HG03457 (cell line): ENCODE results near the gene CRYZ.
A peak's percentile ranks its signal among the peaks of the same experiment; 100 is the strongest.
"Not testable (repeated sequence)": the region's sequence is repeated elsewhere in the genome, so short reads cannot be mapped to it uniquely, and the experiment has no call there.

Experiments used
- ATAC-seq: cut with Tn5 transposase; IDR thresholded peaks from one replicate; pipeline ENCODE4 v1.9.1; 2021; ENCODE audit warnings: moderate number of reproducible peaks; ENCODE audit not compliant: unreplicated experiment

Gene CRYZ, protein sequence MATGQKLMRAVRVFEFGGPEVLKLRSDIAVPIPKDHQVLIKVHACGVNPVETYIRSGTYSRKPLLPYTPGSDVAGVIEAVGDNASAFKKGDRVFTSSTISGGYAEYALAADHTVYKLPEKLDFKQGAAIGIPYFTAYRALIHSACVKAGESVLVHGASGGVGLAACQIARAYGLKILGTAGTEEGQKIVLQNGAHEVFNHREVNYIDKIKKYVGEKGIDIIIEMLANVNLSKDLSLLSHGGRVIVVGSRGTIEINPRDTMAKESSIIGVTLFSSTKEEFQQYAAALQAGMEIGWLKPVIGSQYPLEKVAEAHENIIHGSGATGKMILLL

DNA sequence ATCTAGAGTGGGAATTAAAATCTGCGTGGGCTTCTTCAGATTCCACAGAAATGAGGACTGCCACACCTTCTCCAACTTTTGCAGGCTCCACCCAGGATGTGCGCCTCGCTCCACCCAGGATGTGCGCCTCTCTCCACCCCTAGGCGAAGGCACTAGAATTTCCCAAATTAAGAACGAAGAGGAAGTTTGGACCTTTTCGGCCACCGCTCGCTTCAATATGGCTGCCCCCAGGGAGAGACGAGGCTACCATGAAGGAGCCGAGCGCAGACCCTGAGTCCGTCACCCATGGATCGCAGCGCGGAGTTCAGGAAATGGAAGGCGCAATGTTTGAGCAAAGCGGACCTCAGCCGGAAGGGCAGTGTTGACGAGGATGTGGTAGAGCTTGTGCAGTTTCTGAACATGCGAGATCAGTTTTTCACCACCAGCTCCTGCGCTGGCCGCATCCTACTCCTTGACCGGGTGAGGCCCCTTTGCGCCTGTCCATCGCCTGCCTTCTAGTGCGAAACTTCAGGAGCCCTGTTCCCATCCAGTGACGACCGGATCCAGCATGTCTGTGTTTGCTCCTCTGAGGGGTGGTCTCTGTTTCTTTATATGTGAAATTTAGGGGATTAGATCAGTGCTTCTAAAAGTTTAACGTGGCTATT lies at the start of gene CRYZ, which contains the start of gene TYW3:
Gene CRYZ, minus strand, starts transcription at position 91 of the 644 bp plus-strand sequence. CDS start 8,229 bp downstream, outside the sequence.
Gene TYW3, plus strand, starts transcription at position 193 of the 644 bp plus-strand sequence. Its CDS starts 93 bp downstream, at position 286.
- ATAC-seq: peak; percentile 52

- ATAC-seq: no peak
Observed at GRCh38 chr1:74780594-74780993, 47.7 kb upstream of the CRYZ start.

GRCh38 chr1:74779750-74780149 lies 46.9 kb upstream of the CRYZ start:
- ATAC-seq: no peak

DNA sequence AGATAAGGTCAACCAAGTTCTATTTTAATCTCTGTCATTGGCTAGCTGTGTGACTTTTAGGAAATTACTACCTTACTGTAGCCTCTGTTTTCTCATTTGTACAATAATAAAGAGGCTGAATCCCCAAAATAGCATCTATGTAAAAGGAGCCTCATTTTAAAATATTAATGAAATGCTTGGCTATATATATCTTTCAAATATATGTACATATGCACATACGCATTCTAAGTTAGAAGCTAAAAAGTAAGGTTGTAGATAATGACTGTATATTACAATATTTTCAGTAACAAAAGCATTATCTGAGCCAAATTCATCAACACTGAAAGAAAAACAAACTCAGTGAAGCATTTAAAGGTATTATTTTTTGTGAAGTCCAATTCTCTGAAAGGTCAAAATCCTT lies 44.7 kb upstream of the CRYZ start:
- no peak for ATAC-seq

GRCh38 chr1:74775735-74776134 lies 42.9 kb upstream of the CRYZ start:
- ATAC-seq: no peak

GRCh38 chr1:74773582-74773981 lies 40.7 kb upstream of the CRYZ start:
- no peak for ATAC-seq

DNA sequence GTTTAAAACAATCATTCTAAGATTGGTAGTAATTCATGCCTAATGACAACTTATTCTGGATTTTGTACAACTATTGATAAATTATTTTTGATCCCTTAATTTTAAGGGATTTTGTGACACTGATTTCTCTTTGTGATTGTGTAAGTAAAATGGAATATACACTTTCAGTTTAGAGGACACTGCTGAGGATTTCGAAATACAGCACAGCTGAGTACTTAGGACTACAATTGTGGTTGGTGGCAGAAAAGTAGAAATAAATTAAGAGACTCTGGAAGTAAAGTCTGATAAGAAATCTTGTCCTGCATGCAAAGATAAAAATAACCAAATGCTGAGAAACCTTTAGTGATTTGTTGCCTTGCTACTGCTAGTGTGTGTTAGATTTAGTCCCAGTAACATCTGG lies 40.1 kb upstream of the CRYZ start:
- ATAC-seq: no peak

DNA sequence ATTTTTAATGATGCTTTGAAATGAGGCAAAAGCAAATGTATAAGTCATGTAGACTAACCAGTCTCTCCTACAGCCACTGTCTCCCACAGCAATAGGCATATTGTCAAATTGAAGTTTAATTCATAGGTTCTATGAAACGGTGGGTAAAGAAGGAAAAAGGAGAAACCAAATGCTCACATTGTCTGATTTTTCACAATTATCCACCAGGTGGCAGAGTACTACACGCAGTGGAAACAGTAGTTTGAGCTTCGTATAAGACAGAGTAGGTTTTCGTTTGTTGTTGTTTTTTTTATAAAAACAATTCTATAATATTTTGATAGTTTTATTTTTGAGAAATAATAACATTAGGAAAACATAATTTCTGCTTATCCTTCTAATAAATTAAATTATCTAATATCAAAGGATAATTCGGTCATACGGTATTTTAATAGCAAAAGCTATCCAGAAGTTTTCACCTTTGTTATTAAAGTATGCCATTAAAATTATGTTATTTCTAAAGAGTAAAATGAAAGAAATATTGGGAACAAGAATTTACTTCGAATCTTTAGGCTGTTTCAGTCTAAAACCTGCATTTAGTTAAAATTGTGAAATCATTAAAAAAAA lies 39.2 kb upstream of the CRYZ start:
- ATAC-seq: peak; percentile 82

- no peak for ATAC-seq
Observed at GRCh38 chr1:74767490-74767889, 34.6 kb upstream of the CRYZ start.

DNA sequence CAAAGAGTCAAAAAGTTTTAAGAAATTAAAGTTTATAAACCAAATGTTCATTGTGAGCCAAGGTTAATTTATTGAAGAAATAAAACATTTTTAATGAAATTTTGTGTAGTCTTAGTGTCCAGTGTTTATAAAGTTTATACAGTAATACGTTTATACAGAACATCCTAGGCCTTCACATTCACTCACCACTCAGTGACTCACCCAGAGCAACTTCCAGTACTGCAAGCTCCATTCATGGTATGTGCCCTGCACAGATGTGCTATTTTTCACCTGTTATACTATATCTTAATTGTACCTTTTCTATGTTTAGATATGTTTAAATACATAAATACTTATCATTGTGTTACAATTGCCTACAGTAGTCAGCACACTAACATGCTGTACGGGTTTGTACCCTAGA lies 33.7 kb upstream of the CRYZ start:
- ATAC-seq: no peak

DNA sequence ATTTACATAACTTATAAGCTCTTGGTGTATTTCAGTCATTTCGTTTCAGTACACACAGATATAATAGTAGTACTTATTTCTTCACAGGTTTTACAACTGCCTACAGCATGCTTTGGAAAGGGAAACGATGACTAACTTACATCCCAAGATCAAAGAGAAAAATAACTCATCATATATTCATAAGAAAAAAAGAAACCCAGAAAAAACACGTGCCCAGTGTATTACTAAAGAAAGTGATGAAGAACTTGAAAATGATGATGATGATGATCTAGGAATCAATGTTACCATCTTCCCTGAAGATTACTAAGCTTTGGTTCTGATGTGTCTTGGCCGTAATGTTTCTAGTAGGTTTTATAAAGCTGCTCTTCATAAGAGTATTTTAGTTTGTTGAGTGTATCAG lies 31.0 kb upstream of the CRYZ start:
- no peak for ATAC-seq

- not testable (repeated sequence) for ATAC-seq
Observed at GRCh38 chr1:74756650-74757049, 23.8 kb upstream of the CRYZ start.

DNA sequence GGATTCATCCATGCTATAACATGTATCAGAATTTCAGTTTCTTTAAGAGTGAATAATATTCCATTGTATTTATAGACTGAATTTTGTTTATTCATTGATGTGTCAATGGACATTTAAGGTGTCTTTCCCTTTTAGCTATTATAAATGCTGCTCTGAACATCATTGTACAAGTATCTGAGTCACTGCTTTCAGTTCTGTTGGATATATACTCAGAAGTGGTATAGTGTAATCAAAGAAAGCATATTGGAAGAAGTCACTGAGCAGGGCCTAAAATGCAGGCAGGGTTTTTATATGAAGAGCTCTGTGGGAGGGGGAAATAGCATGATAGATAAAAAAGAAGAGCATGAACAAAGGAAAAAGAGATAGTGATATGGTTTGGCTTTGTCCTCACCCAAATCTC lies 22.6 kb upstream of the CRYZ start:
- ATAC-seq: no peak

- no peak for ATAC-seq
Observed at GRCh38 chr1:74753104-74753503, 20.3 kb upstream of the CRYZ start.

DNA sequence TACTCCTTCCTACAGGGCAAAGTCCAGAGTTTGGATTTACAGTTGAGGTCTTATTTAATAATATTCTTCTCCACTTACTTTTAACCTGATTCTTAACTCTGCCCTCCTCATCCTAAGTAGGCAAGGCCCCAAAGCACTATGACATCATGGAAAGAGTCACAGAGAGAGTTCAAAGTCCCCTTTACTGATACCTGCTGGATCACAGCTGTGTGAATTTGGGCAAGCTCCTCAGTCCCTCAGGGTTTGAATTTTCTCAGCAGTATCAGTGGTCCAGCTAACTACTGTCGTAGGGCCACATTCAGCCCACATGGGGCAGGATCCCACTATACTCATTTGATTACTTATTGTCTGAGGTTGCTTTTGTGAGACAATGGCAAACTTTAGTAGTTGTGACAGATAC lies 16.1 kb upstream of the CRYZ start:
- ATAC-seq: no peak

GRCh38 chr1:74745247-74745646 lies 12.4 kb upstream of the CRYZ start:
- ATAC-seq: not testable (repeated sequence)

- not testable (repeated sequence) for ATAC-seq
Observed at GRCh38 chr1:74740307-74740980, 7.6 kb upstream of the CRYZ start.

DNA sequence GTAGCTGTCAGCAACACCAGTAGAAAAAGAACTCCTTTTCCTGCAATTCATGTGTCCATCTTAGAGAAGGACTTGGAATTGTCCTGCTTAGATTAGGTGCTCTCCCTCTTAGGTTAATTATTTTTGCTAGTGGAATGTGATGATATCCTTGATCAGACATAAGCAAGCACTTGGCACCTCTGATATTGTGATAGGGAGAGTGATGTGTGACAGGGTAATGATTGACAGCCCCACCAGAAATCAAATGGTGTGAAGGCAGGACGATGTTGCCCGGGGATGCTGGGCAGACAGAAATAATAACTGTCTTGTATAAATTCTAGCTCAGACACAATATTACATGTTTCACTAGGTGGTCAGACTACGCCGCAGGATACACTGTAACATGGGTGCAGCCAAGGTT lies 4.5 kb upstream of the CRYZ start:
- no peak for ATAC-seq

DNA sequence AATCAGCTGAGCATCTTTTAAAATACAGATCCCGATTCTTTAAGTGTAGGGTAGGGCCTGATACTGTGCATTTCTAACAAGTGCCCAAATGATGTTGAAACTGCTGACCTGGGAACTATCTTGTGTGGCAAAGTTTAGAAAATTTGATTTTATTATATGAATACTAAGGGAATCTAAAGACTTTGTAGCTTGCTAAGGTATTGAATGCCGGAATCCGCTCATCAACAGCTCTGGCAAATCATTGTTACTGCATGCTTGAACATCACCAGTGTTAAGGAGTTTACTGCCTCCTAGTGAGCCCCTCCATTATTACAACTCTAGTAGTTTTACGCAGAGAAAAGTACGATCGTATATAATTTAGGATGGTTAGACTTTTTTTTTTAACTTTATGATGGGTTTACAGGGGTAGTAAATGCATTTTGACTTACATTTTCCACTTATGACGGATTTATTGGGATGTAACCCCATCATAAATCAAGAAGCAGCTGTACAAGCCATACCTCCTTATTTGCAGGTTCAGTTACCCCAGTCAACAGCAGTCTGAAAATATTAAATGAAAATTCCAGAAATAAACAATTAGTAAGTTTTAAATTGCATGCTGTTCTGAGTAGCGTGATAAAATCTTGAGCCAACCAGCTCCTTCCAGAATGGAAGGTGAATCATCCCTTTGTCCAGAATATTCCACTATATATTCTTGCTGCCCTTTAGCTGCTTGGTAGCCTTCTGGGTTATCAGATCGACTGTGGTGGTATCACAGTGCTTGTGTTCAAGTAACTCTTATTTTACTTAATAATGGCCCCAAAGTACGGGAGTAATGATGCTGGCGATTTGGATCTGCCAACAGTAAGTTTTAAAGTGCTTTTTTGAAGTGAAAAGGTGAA lies 994 bp upstream of the CRYZ start:
- peak; percentile 46 for ATAC-seq
